Measurements from ENCODE around the gene IGF2BP2. TPM values are rescaled to one million over a fixed set of nuclear protein-coding genes. Genes with fewer than 3 reads are reported as not detected.

Gene IGF2BP2
- total RNA-seq, 1 donor from 2014 or later = 18.5 TPM

DNA sequence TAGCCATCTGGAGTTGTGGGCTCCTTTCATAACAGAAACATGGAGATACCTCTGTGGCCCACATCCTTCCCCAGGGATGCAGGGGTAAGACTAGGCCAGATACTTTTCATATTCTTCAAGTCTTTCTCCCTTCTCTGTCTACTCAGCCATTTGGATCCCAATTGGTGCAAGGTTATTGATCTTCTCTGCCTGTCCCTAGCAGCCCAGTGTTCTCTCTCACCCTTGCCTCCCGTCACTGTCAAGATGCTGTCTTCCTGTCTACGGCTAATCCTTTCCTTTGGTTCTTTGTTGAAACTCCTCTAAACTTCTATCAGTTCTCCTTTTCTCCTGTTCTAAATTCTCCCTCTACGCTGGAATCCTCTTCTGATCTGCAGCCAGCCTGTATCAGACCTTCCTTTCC lies 187.5 kb downstream of the IGF2BP2 start:
- no peak for DNase-seq (ENCODE audit: low spot score)
- intact Hi-C loops (cut with DNase I) = no loop called here

DNA sequence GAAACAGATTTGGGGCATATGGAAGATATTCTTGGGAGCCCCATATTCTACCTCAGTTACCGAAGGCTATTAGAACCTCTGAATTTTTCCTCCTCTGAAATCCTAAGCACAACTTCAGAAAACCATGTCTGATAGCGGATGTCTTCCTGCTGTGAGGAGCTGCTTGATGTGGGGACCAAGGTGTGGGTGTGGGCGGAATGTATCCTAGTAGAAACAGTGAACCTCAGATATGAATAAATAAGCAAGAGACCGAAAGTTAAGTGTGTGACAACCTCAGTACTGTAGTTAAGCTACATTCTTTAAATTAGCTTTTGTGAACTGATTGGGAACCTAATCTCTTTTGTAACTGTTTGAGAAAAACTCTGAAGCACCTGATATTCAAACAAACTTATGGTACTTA lies 191.8 kb downstream of the IGF2BP2 start:
- no peak for DNase-seq (ENCODE audit: low spot score)
- intact Hi-C loops (cut with DNase I) = no loop called here

GRCh38 chr3:185631508-185632206 lies 193.2 kb downstream of the IGF2BP2 start:
- intact Hi-C loops (cut with DNase I) = no loop called here
- no peak for DNase-seq (ENCODE audit: low spot score)

GRCh38 chr3:185631108-185631507 lies 193.7 kb downstream of the IGF2BP2 start:
- DNase-seq (ENCODE audit: low spot score) = no peak
- intact Hi-C loops (cut with DNase I) = no loop called here

DNA sequence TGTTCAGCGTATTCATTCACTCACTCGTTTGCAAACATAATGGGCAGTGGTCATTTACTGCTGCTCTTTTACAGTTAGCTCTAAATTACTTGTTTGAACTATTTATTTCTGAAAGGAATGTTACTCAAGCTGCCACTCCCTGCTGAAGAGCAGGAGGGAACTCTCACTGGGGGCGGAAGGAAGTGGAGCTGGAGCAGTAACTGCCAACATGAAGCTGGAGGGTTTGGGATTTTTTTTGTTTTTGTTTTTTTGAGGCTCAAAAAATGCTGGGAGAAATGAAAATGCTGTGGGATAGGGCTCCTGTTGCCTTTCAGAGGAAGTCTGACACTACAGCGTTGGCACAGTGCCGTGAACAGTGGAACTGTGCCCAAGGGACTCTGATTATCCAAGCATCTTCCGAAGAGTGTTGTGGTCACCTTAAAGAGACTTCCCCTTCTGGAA lies 194.6 kb downstream of the IGF2BP2 start:
- DNase-seq (ENCODE audit: low spot score) = no peak
- intact Hi-C loops (cut with DNase I) = no loop called here

GRCh38 chr3:185629554-185630181 lies 195.2 kb downstream of the IGF2BP2 start:
- intact Hi-C loops (cut with DNase I) = no loop called here
- no peak for DNase-seq (ENCODE audit: low spot score)

DNA sequence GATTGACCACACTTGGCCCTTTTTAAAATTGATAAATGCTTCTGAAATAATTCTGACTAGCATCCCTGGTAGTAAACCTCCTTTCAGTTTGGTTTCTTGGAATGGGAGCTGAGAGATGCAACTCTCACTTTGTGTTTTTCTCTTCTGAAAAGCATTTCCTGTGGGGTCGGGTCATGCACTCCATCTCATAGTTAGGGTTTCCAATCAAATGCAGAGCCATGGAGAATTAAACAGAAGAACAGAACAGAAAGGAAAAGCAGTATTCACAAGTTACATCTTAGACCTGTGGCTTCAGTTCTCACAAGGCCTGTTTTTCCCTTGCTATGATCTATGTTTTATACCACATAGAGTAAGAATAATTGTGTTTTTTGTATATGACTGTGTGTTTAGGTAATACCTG lies 199.1 kb downstream of the IGF2BP2 start:
- intact Hi-C loops (cut with DNase I) = no loop called here
- no peak for DNase-seq (ENCODE audit: low spot score)

GRCh38 chr3:185623939-185624665 lies 200.7 kb downstream of the IGF2BP2 start:
- intact Hi-C loops (cut with DNase I) = no loop called here
- DNase-seq (ENCODE audit: low spot score) = no peak

DNA sequence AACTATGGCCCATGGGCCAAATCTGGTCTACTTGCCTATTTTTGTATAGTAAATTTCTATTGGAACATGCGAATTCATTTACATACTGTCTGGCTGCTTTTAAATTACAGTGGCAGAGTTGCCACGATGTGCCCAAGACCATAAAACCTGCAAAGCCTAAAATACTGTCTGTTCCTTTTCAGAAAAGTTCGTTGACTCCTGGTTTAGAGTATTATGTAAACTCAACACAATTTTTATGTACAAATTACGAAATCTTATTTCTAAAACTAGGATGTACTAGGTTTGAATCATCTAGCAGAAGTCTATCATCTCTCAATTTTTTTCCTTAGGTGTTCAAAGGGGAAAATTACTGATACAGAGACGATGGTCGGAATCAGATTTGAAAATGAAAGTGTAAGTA lies 211.8 kb downstream of the IGF2BP2 start:
- intact Hi-C loops (cut with DNase I) = no loop called here
- no peak for DNase-seq (ENCODE audit: low spot score)

- intact Hi-C loops (cut with DNase I) = no loop called here
- DNase-seq (ENCODE audit: low spot score) = no peak
These were observed 218.6 kb downstream of the IGF2BP2 start for GRCh38 chr3:185606196-185606595.

DNA sequence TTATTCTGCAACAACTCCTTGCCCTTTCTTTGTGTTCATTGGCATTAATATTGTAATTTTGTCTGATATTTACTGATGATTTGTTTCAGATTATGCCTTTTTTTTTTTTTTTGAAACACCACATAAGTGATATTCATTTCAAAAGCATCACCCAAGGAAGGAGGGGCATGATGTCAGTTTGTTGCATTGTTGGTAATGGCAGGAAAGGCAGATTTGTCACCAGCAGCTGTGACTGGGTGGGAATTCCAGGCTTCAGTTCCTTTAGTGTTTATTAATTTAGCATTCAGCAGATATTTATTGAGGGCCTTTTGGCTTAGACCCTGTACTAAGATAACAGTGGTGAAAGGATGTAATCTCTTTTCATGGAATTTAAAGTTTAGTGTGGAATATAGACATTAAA lies 219.3 kb downstream of the IGF2BP2 start:
- DNase-seq (ENCODE audit: low spot score) = no peak
- intact Hi-C loops (cut with DNase I) = no loop called here

- no peak for DNase-seq (ENCODE audit: low spot score)
- intact Hi-C loops (cut with DNase I) = no loop called here
These were observed 229.3 kb downstream of the IGF2BP2 start for GRCh38 chr3:185595526-185595925.

DNA sequence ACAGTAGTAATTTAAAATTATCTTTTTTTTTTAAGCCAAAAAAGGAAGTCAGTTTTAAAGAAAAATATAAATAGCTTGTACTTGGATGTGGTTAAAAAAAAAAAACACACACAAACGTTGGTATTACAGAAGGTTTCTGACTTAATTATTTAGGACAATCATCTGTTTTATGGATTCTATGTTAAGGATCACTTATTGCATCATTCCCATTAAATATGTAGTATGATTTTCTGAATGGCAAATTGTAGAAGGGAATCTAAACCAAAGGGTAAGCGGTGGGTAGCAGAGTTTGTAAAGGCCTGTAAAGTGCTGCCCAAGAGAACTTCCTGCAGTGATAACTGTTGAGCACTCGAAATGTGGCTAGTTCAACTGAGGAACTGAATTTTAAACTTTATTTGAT lies 230.8 kb downstream of the IGF2BP2 start:
- DNase-seq (ENCODE audit: low spot score) = no peak
- intact Hi-C loops (cut with DNase I) = no loop called here

Small RNA genes lying within 50 kb of the gene (microRNA-seq; reads per million reads assigned to microRNA genes)
- not detected for gene MIR548AQ

Other genes starting within 250 kb of the IGF2BP2 start
- 36.7 TPM for gene SENP2, start 238.7 kb downstream of the IGF2BP2 start, total RNA-seq
- 62.1 TPM for gene TRA2B, start 113.0 kb upstream of the IGF2BP2 start, total RNA-seq